ENCODE data around the gene TLR7. TPM values are rescaled to one million over a fixed set of nuclear protein-coding genes. Genes with fewer than 3 reads are reported as not detected.

The TLR7 gene
- total and polyA plus RNA-seq, 2 of the 4 experiments (the other 2 are of a cell fraction), result not detected

- no peak overlapping the region for H3K23ac ChIP-seq (ENCODE audit: low read depth, low read length)
- no peak overlapping the region for H2BK15ac ChIP-seq (ENCODE audit: low read depth, low read length)
- no peak overlapping the region for H3K9ac ChIP-seq (ENCODE audit: low read depth, low read length)
- H4K8ac ChIP-seq (ENCODE audit: low read depth in 2 of 2, low read length in 2 of 2), result no peak overlapping the region
- TF ChIP-seq MXI1 (IDR thresholded peaks at IDR 0.05; ENCODE audit: borderline replicate concordance, low read depth, low read length) (no peak), CHD1 (IDR thresholded peaks at IDR 0.05; ENCODE audit: low read depth, low read length) (no peak), ELK1 (IDR thresholded peaks at IDR 0.05; ENCODE audit: borderline replicate concordance, low read depth, low read length) (no peak), MAZ (IDR thresholded peaks at IDR 0.05; ENCODE audit: borderline replicate concordance, low read depth, low read length) (no peak), RAD21 (IDR thresholded peaks at IDR 0.05; ENCODE audit: low read length) (no peak), POLR2A (IDR thresholded peaks at IDR 0.05; ENCODE audit: low read depth, low read length) (no peak), CEBPB (IDR thresholded peaks at IDR 0.05; ENCODE audit: low read depth, low read length) (no peak)
- no peak overlapping the region for H4K91ac ChIP-seq (ENCODE audit: insufficient read depth, low read depth, low read length)
- no TSS peak for BruUV-seq (replicated peaks)
- H3K4me1 ChIP-seq (ENCODE audit: control insufficient read depth, insufficient read depth, low read length), result no peaks in the 10 kb centered on the region
- H3K36me3 ChIP-seq (ENCODE audit: control insufficient read depth, insufficient read depth, low read length), result no peaks in the 10 kb centered on the region
- H3K18ac ChIP-seq (ENCODE audit: low read depth, low read length), result no peak overlapping the region
- H2AK9ac ChIP-seq (replicated peaks; ENCODE audit: low read depth, low read length, poor library complexity), result no peak overlapping the region
- no peak overlapping the region for H3K4ac ChIP-seq (ENCODE audit: low read depth, low read length)
- H4K5ac ChIP-seq (ENCODE audit: low read depth, low read length), result no peak overlapping the region
- intact Hi-C loops (cut with micrococcal nuclease), result no loop called here
- in situ Hi-C loops (cut with MboI; ENCODE audit: low sequenced_read_pairs), result no loop called here
- H3K27me3 ChIP-seq (ENCODE audit: control insufficient read depth, insufficient read depth, low read length), result no peaks in the 10 kb centered on the region; the same call in 1 of the 2 replicates
- H3K4me2 ChIP-seq (ENCODE audit: low read depth, low read length), result no peak overlapping the region
- ChIA-PET POLR2A (ENCODE audit: unreplicated experiment) (no interaction called here), CTCF (no interaction called here)
- H3K56ac ChIP-seq (ENCODE audit: extremely low read depth, insufficient read depth, low read length), result no peak overlapping the region
- no peak overlapping the region for H2BK20ac ChIP-seq (ENCODE audit: low read depth, low read length)
- no peak overlapping the region for H2AFZ ChIP-seq (replicated peaks; ENCODE audit: low read length, poor library complexity)
- no peak overlapping the region for H3K14ac ChIP-seq (replicated peaks; ENCODE audit: low read depth, low read length)
- H3K79me1 ChIP-seq (ENCODE audit: low read depth in 1 of 2, low read length in 2 of 2), result no peaks in the 10 kb centered on the region
- H3K27ac ChIP-seq (ENCODE audit: insufficient read depth, low read length), result no peak overlapping the region
- no peaks in the 10 kb centered on the region for H3K9me3 ChIP-seq (ENCODE audit: control insufficient read depth, insufficient read depth, low read length)
- H2BK120ac ChIP-seq (ENCODE audit: low read depth, low read length), result no peak overlapping the region
- no CpG with 5 or more reads among the region's 10 CpGs for WGBS, 2 experiments (ENCODE audit: extremely low coverage in 2 of 2, insufficient read length in 1 of 2)
- dilution Hi-C loops (cut with HindIII; ENCODE audit: low sequenced_read_pairs, unreplicated experiment), result no loop called here
- DNase-seq (no peak), ATAC-seq (ENCODE audit: low read depth) (no peak)
- H2AK5ac ChIP-seq (ENCODE audit: low read depth, low read length), result no peak overlapping the region
- no peak overlapping the region for H3K4me3 ChIP-seq (ENCODE audit: insufficient read depth, low read depth, low read length)
- no peaks in the 10 kb centered on the region for H4K20me1 ChIP-seq (ENCODE audit: insufficient read depth, low read length)
- H3K9me1 ChIP-seq (ENCODE audit: insufficient read depth, low read length), result no peaks in the 10 kb centered on the region
- H2BK5ac ChIP-seq (ENCODE audit: low read depth, low read length, poor library complexity, severe bottlenecking), result no peak overlapping the region
Observed at GRCh38 chrX:12919051-12919450, 52.2 kb downstream of the TLR7 start.
